Stimulated activated CD8-positive, alpha-beta memory T cell treated with anti-CD3 and anti-CD28 coated beads, Interleukin-4, amount 100 ng/mL, for 4 hours (primary cell): Measurements from ENCODE around the gene OR10H4.
"Not testable (repeated sequence)": the region's sequence is repeated elsewhere in the genome, so short reads cannot be mapped to it uniquely, and the experiment has no call there.

Experiments used
- DNase-seq, 2 donors: peaks; one replicate each; pipeline ENCODE4 v3.0.0-alpha.2; 2020; ENCODE audit warnings: low read depth in 2 of 2, low spot score in 1 of 2

OR10H4 gene, protein sequence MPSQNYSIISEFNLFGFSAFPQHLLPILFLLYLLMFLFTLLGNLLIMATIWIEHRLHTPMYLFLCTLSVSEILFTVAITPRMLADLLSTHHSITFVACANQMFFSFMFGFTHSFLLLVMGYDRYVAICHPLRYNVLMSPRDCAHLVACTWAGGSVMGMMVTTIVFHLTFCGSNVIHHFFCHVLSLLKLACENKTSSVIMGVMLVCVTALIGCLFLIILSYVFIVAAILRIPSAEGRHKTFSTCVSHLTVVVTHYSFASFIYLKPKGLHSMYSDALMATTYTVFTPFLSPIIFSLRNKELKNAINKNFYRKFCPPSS

DNA sequence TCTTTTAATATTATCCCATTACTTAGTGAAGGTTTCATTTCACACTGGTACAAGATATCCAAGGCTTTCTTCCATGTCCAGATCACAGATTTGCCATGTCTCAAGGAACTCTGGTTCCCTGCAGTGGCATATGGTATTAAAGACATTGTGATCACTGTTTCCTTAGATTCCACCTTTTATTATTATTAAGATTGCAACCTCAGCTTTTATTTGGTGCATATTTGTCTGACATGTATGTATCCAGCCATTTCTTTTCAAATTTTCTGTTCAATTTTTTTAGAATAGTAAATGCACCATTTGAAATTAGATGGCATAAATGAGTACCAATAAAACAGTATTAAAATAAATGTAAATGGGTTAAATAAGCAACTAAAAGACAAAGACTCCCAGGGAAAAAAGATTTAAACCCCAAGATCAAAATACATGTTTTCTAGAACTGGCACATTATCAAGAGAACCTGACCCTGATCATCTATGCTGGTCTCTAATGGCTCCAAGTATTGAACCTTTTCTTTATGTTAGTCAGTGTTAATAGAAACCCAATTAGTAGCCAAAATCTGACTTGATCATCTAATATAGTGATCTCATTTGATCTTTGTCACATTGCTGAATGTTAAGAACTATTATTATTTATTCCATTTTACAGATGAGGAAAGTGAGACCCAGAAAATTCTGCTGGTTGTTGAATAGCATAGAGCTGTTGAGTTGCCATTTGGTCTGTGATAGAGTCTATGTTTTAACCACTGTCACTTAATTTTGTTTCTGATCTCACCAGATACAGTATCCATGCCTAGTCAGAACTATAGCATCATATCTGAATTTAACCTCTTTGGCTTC lies at the start of gene OR10H4:
Gene OR10H4, plus strand, starts transcription at position 786 of the 836 bp plus-strand sequence. Its CDS starts 0 bp downstream, at position 786.
- DNase-seq: no peak

DNA sequence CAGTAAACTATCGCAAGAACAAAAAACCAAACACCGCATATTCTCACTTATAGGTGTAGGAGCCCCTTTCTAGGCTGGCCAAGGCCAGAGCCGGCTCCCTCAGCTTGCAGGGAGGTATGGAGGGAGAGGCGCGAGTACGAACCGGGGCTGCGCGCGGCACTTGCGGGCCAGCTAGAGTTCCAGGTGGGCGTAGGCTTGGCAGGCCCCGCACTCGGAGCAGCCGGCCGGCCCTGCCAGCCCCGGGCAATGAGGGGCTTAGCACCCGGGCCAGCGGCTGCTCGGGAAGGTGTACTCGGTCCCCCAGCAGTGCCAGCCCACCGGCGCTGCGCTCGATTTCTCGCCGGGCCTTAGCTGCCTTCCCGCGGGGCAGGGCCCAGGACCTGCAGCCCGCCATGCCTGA lies 49.2 kb upstream of the OR10H4 start:
- DNase-seq: not testable (repeated sequence)

- DNase-seq: not testable (repeated sequence)
These were observed 48.8 kb upstream of the OR10H4 start for GRCh38 chr19:15900032-15900431.

DNA sequence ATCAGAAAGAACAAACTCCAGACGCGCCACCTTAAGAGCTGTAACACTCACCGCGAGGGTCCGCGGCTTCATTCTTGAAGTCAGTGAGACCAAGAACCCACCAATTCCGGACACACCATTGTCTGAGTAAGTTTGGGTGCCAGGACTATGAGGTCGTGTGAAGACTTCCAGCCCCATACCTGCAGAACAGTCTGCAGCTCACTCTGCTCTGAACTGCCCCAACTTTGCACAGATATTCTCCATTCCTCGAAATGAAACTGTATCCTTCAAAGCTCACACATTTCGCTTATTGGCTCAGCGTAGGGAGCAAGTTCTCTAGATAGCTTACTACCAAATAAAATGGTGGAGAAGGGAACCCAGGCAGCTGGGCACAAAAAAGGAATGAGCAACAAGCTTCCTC lies 48.3 kb upstream of the OR10H4 start:
- DNase-seq: no peak

GRCh38 chr19:15902254-15902653 lies 46.6 kb upstream of the OR10H4 start:
- DNase-seq: no peak

DNA sequence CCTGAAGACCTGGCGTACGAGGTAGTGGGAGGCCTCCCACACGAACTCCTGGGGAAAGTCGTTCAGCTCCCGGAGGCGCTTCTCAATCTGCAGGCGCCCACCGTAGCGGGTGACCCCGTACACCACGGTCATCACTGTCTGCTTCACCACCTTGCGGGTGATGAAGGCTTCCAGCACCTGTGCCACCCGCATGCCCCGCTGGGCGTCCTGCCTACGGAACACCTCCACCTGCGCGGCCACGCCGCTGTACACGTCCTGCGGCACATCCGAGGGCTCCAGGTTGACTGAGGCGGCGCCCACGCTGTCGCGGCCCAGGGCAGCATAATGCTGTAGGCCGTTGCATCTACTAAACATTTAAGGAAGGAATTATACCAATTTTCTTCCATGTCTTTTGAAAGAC lies 45.9 kb upstream of the OR10H4 start:
- not testable (repeated sequence) for DNase-seq

DNA sequence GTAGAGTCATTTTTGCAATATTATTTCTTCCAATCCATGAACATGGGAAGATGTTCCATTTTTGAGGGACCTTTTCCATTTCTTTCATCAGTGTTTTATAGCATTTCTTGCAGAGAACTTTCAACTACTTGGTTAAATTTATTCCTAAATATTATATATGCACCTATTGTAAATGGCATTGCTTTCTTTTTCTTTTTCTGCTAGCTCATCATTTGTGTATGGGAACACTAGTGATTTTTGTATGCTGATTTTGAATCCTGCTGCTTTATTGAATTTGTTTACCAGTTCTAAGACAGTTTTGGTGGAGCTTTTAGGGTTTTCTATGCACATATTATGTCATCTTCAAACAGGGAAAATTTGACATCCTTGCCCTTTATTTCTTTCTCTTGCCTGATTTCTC lies 43.8 kb upstream of the OR10H4 start:
- DNase-seq: no peak

- DNase-seq: no peak
These were observed 37.1 kb upstream of the OR10H4 start for GRCh38 chr19:15911599-15912235.

DNA sequence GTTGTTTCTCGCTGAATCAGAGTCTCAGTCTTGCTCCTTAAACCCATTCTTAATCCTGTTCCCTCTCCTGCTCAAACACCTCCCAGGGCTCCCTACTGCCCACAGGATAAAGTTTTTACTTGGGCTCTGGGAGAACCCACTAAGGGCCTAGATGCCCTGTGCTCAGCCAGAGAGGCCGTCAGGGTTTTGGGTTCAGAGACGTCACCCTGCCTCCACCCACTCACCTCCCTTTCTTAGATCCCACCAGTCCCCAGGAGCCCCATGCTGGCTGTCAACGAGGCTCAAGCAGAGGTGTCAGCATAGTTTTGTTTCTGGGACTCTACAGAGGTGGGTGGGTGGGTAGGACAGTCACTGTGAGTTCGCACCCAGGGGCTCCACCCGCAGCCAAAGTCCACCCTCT lies 35.4 kb upstream of the OR10H4 start:
- DNase-seq: no peak

- no peak for DNase-seq
These were observed 35.0 kb upstream of the OR10H4 start for GRCh38 chr19:15913830-15914229.

- DNase-seq: no peak
These were observed 33.7 kb upstream of the OR10H4 start for GRCh38 chr19:15915109-15915508.

GRCh38 chr19:15919243-15919642 lies 29.6 kb upstream of the OR10H4 start:
- no peak for DNase-seq

- DNase-seq: no peak
These were observed 26.8 kb upstream of the OR10H4 start for GRCh38 chr19:15922021-15922420.

- DNase-seq: no peak
These were observed 25.1 kb upstream of the OR10H4 start for GRCh38 chr19:15923702-15924101.

DNA sequence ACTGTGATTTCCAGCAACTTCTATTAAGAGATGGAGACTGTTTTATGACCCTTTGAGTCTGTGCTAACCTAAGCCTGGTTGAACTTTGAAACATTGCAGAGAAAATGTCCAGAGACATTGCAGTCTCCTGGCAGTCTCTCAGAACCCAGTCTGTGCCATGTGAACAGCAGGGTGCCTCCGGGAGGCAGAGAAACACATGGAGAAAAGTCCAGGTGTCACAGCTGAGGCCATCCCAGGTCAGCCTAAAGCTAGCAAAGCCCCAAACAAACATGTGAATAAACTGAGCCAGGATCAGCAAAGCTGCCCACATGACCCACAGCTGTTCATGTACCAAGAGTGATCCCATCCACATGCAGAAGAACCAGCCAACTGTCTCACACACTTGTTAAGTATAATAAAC lies 22.3 kb upstream of the OR10H4 start:
- DNase-seq: no peak

GRCh38 chr19:15928321-15928720 lies 20.5 kb upstream of the OR10H4 start:
- DNase-seq: no peak

- not testable (repeated sequence) for DNase-seq
These were observed 15.0 kb upstream of the OR10H4 start for GRCh38 chr19:15933761-15934331.

DNA sequence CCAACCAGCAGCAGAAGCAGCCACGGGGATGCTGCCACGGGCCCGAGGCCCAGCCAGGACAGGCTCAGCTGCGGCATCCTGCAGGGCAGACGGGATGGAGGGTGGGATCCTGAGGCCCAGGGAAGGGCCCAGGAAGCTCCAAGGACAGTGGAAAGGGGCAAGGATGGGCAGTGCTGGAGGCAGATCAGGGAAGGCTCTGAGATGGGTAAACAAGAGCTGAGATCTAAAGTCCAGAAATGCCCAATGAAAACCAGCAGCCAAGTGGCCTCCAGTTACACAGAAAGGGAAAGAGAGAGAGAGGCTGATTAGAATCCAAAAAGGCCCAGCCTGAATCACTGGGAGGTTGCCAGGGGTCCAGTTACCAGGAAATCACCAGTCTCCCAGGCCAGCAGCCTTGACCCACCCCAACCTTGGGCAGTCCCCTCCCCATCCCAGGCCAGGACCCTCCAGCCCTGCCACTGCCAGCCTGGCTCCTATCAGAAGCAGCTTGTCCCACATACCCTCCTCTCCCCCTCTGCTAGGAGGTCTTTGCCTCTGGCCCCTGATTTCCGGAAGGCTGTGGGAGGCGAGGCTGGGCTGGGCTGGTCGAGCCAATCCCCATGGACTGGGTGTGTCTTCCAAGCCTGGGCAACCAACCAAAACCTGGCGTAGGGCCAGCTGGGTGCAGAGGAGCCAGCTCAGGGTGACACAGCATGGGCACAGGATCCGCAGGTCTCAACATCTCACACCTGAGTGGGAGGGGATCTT lies 14.3 kb upstream of the OR10H4 start, which contains the start of gene CYP4F11:
Gene CYP4F11, minus strand, starts transcription at position 198 of the 747 bp plus-strand sequence. Its CDS starts 121 bp downstream, at position 77.
- DNase-seq: no peak

DNA sequence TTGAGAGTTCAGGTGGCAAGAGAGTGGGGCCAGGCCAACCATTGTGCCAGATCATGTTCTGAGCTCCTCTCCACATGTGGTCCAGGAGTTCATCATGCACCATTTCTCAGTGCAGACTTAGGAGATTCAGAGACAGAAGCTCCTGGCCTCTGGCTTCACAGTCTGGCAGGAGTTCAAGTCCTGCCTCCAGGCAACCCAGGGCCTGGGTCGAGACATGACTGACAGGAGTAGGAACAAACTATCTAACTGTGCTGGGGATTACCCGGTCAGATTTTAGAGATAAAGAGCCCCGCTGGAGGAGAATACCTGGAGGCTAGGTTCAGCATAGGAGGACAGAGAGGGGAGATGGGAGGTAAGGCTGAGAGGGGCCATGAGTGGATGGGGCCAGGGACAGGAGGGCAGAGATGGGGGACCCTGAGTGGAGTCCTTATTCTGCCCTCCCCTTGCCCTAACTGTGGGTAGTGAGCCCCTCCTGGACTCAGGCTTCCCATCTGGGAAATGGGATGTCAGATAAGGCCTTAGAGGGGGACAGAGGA lies 13.6 kb upstream of the OR10H4 start:
- no peak for DNase-seq

DNA sequence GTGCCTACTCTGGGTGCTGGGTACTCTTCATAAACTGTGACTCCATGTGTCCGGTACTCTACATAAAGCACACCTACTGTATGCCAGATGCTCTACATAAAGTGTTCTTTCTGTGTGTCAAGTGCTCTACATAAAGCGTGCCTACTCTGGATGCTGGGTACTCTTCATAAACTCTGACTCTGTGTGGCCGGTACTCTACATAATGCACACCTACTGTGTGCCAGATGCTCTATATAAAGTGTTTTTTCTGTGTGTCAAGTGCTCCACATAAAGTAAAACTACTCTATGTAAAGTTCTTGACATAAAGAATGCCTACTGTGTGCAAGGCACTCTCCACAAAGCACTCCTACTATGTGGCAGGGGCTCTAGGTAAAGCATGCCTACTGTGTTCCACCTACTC lies 12.6 kb upstream of the OR10H4 start:
- DNase-seq: no peak
